Measurements from ENCODE around the gene HS6ST1.

HS6ST1 gene

DNA sequence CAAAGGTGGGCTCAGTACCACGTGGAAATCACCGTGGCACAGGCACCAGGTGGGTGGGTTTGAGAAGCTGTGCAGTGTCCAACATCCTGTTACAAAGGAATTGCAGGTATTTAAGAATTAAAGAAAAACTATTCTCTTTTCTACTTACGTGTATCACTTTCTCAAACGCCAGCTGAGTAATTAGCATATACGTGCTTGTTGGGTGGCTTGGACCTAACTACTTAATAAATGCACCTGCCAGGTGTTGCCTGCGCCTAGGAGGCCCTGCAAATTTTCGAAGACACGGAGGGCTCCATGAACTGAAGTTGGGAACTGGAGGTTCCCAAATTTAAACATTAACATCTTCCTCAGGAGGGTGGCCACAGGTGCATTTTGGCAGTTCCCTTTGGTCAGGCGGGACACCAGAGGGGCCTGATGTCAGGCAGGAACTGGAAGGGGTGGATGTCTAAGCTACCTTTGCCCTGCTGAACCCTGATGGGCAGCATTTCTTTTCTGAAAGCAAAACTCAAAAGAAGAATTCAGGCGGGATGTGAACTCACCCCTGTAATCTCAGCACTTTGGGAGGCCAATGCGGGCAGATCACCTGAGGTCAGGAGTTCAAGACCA lies 84.8 kb downstream of the HS6ST1 start:
- no peak for DNase-seq

DNA sequence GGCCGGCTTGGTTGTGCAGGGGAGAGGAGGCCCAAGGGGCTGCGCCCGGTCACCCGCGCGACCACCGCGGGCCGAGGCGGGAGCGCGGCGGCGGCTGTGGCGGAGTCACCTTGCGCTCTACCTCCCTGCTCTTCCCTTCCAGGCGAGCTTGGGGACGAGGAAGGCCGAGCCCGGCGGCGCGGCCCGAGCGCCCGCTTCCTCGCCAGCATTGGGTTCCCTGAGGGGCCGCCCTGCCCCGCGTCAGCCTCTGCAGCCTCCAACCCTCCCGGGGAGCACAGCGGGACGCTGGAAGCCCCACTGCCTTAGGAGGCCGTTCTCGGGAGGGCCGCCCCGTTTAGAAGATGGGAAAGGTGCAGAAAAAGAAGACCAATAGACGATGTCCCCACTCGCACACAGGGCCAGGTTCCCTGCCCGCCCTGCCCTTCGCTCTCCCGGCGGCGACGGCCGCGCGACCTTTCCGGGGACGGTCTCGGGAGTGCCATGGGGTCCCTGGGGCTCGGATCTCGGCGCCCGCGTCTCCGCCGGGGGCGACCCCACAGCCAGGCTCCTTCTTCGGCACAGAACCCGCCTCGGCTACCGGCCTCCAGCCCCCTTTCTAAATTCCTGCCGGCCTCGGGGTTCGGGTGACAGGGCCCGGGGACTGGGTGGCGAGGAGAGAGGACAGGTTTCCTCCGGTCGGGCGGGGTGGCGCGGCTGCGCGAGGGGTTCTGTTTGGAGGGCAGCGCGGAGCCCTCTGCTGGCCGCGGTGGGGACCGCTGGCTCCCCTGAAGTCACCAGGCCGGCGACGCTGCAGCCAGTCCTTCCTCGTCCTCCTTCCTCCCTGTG lies 85.5 kb downstream of the HS6ST1 start:
- DNase-seq, result peak; percentile 78 to 88

DNA sequence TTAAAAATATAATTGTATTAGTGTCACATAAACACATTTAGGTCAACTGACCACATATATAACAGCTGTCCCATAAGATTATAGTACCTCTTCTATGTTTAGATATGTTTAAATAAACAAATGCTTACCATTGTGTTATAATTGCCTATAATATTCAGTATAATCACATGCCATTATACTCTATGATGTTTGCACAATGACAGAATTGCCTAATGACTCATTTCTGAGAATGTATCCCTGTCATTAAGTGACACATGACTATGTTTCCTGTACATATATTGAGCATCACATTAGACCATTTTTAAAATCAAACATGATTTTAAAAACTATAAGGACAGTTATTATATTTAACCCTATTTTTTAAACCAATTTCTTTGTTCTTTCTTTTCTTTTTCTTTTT lies 89.8 kb downstream of the HS6ST1 start:
- no peak for DNase-seq

DNA sequence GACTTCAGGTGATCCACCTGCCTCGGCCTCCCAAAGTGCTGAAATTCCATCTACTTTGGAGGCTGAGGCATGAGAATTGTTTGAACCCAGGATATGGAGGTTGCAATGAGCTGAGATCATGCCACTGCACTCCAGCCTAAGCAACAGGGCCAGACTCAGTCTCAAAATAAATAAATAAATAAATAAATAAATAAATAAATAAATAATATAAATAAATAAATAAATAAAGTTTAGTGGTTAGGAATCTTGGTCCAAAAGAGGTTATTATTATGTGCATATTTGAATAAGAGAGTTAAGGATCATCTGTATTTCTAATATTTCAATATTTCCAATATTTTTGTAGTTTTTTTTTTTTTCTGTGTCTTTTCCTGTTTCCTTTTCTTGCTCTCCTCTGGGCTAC lies 90.8 kb downstream of the HS6ST1 start:
- DNase-seq, result no peak

DNA sequence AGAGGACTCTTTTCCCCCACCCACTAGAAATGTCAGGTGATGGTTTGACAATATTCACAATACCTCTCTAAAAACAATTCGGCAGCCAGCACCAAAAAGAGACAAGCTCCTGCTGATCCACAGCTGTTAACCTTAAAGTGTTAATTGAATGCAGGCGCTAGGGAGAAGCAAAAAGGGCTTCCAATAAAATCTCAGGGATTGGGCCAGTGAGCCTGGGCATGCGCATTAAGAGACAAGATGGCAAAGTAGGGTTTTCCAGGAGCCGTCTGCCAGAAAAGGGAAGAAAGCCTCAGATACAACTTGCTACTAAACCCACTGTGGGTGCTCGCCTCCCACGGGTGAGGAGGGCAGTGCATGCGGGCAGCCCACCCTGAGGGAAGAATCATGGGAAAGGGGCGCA lies 98.8 kb downstream of the HS6ST1 start:
- no peak for DNase-seq

DNA sequence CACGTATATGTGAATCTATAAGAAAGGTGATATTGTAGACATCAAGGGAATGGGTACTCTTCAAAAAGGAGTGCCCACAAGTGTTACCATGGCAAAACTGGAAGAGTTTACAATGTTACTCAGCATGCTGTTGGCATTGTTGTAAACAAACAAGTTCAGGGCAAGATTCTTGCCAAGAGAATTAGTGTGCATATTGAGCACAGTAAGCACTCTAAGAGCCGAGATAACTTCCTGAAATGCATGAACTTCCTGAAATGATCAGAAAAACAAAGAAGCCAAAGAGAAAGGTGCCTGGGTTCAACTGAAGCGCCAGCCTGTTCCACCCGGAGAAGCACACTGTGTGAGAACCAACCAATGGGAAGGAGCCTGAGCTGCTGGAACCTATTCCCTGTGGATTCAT lies 101.0 kb downstream of the HS6ST1 start:
- DNase-seq, result no peak

DNA sequence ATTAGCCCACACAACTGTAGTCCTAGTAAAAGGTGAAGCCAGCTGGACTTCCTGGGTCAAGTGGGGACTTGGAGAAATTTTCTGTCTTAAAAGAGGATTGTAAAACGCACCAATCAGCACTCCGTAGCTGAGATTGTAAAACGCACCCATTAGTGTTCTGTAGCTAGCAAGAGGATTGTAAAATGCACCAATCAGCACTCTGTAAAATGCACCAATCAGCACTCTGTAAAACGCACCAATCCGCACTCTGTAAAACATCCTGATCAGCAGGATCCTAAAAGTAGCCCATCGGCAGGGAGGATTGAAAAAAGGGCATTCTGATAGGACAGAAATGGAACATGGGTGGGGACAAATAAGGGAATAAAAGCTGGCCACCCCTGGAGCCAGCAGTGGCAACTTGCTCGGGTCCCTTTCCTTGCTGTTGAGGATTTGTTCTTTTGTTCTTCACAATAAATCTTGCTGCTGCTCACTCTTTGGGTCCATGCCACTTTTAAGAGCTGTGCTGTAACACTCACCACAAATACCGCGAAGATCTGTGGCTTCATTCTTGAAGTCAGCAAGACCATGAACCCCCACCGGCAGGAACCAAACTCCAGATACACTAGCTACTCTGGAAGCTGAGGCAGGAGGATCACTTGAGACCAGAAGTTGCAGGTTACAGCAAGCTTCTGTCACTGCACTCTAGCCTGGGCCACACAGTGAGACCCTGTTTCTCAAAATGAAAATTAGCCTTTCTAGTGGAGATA lies 102.6 kb downstream of the HS6ST1 start:
- no peak for DNase-seq
